HG02623 (cell line): Measurements from ENCODE around the gene FAM222B.

Source experiments
- ATAC-seq: cut with Tn5 transposase; IDR thresholded peaks from one replicate; pipeline ENCODE4 v1.9.1; 2021; ENCODE audit warnings: moderate library complexity; ENCODE audit not compliant: unreplicated experiment

Gene FAM222B

GRCh38 chr17:28777178-28777577 is 65.4 kb downstream of the FAM222B start:
- no peak for ATAC-seq

- ATAC-seq = no peak
These were observed 68.4 kb downstream of the FAM222B start for GRCh38 chr17:28774206-28774605.

- ATAC-seq = no peak
These were observed 68.9 kb downstream of the FAM222B start for GRCh38 chr17:28773736-28774135.

GRCh38 chr17:28765038-28765437 is 77.6 kb downstream of the FAM222B start:
- no peak for ATAC-seq

- ATAC-seq = no peak
These were observed 78.8 kb downstream of the FAM222B start for GRCh38 chr17:28763804-28764266.

GRCh38 chr17:28763137-28763799 is 79.3 kb downstream of the FAM222B start:
- no peak for ATAC-seq

- no peak for ATAC-seq
These were observed 81.7 kb downstream of the FAM222B start for GRCh38 chr17:28760601-28761562.

- ATAC-seq = no peak
These were observed 83.2 kb downstream of the FAM222B start for GRCh38 chr17:28759256-28759865.

- no peak for ATAC-seq
These were observed 84.0 kb downstream of the FAM222B start for GRCh38 chr17:28758411-28759121.

GRCh38 chr17:28756049-28756804 is 86.4 kb downstream of the FAM222B start:
- ATAC-seq = no peak

- ATAC-seq = no peak
These were observed 87.1 kb downstream of the FAM222B start for GRCh38 chr17:28755486-28755885.

- ATAC-seq = no peak
These were observed 90.8 kb downstream of the FAM222B start for GRCh38 chr17:28751600-28752366.

GRCh38 chr17:28750178-28751047 is 92.2 kb downstream of the FAM222B start:
- no peak for ATAC-seq

- no peak for ATAC-seq
These were observed 92.9 kb downstream of the FAM222B start for GRCh38 chr17:28749516-28750177.

- no peak for ATAC-seq
These were observed 93.6 kb downstream of the FAM222B start for GRCh38 chr17:28748852-28749515.

GRCh38 chr17:28747801-28748750 is 94.5 kb downstream of the FAM222B start:
- ATAC-seq = no peak
